GM18867 (cell line): Measurements from ENCODE around the gene AHCY.
"Not testable (repeated sequence)": the region's sequence is repeated elsewhere in the genome, so short reads cannot be mapped to it uniquely, and the experiment has no call there.

ENCODE experiments used
- ATAC-seq: cut with Tn5 transposase; IDR thresholded peaks from one replicate; pipeline ENCODE4 v1.9.1; 2021; ENCODE audit warnings: mild to moderate bottlenecking, moderate library complexity; ENCODE audit not compliant: unreplicated experiment

AHCY gene

GRCh38 chr20:34262488-34263288 is 40.5 kb downstream of the AHCY start:
- no peak for ATAC-seq

DNA sequence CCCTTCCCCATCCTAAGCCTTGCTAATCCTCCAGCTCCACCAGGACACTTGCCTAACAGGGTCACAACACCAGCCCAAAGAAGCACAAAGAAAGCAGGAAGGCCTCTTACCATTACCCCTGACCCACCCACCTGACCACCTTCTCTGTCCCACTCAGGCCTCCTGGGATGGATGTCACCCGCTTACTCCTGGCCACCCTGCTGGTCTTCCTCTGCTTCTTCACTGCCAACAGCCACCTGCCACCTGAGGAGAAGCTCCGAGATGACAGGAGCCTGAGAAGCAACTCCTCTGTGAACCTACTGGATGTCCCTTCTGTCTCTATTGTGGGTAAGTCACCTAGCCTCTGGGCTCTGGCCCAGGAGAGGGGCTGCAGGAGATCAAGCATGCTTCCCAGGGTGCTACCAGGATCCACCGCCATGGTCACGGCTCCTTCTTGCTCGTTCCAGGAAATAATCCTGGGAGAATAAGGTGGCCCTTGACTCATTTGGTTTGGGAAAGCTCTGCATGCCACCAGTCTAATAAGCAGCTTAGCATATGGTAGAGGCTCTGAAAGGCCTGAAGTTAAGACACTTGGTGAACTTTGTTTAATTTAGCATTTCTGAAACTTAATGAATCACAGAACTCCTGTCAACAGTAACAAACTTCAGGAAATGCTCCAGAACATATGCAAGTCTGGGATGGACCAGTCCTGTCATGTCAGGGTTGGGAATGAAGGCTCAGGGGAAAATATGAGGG is 42.8 kb downstream of the AHCY start:
- no peak for ATAC-seq

DNA sequence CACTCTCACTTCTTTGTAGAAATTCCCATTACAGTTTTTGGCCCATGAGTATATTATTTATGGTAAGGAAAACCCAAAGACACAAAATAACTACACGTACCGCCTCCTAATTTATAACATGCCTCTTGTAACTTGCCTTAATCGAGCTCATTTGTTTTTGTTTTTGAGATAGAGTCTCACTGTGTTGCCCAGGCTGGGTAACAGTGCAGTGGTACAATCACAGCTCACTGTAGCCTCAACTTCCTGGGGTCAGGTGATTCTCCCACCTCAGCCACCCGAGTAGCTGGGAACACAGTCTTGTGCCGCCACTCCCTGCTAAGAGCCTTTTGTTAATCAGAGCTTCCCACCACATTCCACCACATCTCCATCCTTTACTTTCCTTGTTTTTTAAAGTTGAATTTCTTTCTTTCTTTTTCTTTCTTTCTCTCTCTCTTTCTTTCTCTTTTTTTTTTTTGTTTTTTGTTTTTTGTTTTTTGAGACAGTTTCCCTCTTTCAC is 46.5 kb downstream of the AHCY start:
- ATAC-seq: no peak

DNA sequence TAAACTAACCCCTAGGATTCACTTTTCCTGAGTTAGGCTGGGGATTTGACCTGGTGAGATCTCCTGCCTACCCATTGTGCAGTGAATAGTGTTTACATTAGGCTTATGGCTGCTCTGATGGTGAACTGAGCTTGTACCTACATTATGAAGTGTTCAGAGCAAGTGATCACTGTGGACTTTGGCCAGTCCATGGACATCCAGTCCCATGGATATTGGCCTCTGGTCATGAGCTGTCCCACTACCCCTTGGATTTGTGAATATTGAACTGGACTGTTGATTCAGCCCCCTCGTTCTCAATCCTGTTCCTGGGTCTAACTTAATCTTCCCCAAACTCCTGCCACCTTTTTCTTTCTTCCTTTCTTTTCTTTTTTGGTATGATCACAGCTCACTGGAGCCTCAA is 48.2 kb downstream of the AHCY start:
- no peak for ATAC-seq

DNA sequence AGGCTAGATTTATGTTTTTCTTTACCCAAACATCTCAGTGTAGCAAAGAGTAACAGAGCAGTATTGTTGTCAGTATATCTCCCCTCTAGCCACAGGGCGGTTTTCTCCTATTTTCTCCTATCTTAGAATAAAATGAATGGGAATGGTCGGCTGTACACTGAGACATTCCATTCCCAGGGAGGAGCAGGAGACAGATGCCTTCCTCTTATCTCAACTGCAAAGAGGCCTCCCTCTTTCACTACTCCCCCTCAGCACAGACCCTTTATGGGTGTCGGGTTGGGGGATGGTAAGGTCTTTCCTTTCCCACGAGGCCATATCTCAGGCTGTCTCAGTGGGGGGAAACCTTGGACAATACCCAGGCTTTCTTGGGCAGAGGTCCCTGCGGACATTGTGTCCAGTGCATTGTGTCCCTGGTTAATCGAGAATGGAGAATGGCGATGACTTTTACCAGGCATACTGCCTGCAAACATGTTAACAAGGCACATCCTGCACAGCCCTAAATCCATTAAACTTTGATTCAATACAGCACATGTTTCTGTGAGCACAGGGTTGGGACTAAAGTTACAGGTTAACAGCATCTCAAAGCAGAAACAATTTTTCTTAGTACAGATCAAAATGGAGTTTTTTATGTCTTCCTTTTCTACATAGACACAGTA is 50.6 kb downstream of the AHCY start:
- not testable (repeated sequence) for ATAC-seq

DNA sequence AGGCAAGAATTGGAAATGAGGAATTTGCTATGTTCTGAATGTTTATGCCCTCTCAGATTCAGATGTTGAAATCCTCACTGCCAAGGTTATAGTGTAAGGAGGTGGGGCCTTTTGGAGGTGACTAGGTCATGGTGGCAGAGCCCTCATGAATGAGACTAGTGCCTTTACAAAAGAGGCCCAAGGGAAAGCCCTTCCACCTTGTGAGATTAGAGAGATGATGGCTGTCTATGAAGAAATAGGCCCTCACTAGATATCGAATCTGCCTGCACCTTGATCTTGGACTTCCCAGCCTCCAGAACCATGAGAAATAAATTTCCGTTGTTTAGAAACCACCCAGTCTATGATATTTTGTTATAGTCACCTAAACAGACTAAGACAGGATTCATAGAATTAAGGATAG is 51.5 kb downstream of the AHCY start:
- ATAC-seq: no peak

DNA sequence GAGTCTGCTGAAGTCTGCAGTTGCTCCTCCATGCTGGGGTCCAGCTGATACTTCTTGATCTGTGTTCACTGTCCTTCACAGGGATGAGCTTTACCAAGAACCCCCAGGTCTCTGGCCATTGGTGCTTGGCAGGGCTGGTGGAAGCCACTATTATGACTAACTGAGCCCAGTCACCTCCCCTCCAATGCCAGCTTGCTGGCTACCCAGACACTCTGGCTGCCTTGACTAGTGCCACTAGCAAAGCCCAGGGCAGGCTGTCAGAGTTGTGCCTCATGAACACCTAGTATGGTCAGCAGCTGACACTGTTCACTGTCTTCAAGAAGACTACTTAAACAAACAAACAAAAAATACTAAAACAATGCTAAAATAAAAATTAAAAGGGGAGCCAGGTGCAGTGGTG is 53.1 kb downstream of the AHCY start:
- ATAC-seq: no peak

DNA sequence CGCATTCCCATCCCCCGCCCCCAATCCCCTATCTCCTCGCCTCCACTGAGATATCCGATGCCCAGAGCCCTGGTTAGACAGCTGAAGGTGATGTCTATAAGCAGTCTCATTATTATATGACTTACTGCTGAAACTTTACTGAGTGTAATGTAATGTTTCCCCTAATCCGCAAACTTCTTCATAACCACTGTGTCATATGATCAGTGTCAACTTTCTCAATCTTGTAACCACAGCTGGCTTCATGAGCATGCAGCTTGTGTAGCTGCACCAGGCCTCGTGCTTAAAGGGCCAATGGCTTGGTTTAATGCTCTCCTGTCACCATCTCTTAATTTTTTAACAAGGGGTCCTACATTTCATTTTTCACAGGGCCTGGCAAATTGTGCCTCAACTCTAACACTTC is 53.9 kb downstream of the AHCY start:
- no peak for ATAC-seq

GRCh38 chr20:34246126-34246626 is 57.0 kb downstream of the AHCY start:
- ATAC-seq: no peak

DNA sequence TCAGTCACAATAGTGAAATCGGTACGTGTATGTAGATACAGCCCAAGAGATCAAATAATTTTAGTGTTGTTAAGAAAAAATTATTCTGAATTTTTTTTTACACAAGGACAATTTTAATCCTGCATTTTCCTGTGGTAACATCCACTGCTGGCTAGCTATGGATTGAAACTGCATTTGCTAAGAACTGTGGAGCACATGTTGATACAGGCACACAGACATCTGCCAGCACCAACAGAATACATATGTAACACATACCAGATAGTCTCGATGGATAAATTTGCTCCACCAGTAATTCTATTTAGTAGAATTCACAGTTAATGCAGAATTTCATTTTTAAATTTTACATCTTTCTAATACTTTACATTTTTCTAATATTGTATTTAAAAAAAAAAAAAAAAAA is 59.8 kb downstream of the AHCY start:
- ATAC-seq: no peak

GRCh38 chr20:34242879-34243278 is 60.3 kb downstream of the AHCY start:
- ATAC-seq: no peak

DNA sequence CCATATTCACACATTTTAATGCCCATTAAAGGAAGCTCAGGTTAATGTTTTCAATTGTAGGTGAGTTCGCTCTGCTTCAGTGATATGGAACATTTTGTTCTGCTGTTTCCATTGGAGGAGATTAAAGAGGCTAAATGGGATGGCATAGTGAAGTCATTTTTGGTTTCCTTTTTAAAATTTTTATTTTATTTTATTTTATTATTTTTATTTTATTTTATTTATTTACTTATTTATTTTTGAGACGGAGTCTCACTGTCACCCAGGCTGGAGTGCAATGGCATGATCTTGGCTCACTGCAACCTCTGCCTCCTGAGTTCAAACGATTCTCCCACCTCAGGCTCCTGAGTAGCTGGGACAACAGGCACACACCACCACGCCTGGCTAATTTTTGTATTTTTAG is 61.1 kb downstream of the AHCY start:
- ATAC-seq: not testable (repeated sequence)

DNA sequence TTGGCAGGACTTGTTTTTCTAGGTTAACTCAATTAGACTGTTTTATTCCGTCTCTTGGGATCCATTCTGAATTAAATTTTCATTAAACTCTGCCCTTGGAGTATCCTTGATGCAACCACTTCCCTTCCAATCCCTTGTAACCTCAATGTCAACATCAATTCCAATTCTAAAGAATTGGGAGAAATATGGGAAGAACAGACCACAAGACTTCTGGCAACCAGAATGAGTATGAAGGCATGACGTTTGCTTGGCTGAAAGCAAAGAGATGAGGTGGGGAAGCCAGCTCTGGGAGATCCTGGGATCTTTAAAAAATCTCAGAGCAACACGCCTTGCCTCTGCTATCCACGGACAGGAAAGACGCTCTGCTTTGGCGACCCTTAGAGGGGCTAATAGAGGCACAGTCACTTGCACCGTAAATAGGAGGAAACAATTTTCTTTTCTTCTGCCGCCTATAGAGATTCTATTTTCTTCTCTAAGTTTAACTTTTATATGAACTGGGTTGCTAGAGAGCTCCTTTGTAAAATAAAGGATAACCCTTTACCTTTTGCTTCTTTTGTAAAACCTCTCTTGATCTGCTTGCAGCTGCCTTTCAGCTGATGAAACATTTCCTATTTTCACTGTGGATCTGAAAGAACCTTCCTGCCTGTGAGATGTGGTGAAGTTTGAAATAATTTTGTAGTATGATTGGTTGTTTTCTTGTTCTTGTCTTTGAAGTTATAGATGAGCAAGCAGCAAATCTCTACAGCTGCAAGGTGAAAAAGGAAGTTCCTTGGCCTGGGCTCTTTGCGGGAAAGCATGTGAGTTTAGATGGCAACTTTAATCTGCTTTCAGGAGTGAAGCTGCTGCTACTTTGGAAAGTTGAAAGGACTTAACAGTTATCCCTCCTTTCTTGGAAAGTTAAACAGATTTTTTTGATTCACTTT is 62.2 kb downstream of the AHCY start, which contains the start of gene ASIP:
Gene ASIP, plus strand, starts transcription at position 731 of the 923 bp plus-strand sequence. CDS start 18,952 bp downstream, outside the sequence.
- no peak for ATAC-seq

DNA sequence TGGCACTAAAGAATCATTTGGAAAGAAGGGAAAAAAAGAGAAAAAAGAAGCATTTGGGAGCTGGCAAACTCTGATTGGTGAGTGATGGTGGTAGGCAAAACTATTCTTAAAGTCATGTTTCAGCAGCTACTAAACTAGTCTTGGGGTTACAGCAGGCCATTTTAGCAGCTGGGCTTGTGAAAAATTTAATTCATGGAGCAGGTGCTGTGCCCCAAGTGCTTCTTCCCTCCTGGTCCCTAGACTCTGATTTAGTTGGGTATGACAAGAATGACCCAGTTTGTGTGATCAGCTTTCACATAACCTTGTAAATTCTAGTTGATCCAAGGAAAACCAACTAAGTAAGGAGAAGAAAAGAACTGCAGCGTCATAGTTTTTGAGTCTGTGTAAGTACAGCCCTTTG is 63.0 kb downstream of the AHCY start:
- no peak for ATAC-seq

DNA sequence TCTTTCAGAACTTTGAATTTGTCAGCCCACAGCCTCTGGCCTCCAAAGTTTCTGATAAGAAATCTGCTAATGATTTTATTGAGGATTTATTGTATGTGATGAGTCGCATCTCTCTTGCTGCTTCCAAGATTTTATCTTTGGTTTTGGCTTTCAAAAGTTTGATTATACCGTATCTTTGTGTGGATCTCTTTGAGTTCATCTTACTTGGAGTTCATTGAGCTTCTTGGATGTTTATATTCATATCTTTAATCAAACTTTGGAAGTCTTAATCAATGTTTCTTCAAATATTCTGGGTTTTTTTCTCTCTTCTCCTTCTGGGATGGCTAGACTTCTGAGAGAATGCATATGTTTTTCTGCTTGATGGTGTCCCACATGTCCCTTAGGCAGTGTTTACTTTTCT is 65.2 kb downstream of the AHCY start:
- ATAC-seq: no peak

- ATAC-seq: no peak
Measured at GRCh38 chr20:34235875-34236274, 67.3 kb downstream of the AHCY start.

DNA sequence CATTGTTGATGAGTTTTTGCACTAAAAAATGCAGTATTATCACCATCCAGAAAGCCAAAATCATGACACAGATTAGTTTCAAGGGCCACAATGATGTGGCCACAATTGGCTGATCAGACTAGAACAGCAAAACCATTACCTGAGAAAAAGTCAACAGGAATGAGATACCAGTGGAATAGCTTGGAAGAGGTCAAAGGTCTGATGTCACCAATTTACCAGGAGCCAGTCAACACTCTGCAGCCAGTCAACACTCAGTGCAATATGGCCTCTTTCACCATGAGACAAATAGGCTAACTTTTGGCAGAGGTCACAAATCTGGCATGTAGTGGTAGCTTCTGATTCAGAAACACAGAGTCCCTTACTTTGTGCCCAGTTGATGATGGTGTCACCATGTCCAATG is 69.5 kb downstream of the AHCY start:
- ATAC-seq: no peak

DNA sequence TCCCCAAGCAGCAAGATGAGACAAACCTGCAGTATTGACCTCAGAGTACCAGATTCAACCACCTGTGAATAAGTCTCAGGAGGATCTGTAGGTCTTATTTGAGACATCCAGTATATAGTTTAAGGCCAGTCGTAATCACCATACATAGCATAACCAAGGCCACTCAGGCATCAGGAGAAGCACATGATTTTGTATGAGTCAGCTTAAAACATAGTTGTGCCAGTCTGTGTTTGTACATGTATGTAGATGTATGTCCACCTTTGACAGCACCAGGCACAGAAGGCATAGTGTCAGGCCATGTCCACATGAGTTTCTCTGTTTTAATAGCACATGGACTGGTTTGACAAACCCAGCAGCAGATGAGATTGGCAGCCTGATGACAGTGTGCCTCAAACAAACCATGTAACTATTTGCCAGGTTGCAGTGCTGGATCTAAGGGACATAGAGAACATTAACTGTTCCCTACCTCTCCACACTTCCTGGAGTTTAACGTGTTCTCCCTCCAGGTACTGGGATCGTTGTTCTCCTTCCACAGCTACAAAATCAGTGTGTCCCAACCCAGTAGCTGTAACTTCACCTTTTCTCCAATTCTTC is 70.6 kb downstream of the AHCY start:
- ATAC-seq: no peak

DNA sequence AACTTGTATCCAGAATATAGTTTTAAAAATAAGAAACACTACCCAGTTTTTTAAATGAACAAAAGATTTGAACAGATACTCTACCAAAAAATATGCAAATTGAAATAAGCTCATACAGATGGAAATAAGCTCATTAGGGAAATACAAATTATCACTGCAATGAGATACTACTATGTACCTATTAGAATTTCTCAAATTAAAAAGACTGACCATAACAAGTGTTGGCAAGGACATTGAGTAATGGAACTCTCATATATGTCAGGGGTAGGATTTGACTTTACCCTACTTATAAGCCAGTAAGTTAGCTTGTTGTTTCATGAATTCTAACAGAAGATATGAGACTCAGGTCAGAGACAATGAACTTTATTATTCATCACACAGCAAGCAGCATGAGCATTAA is 71.5 kb downstream of the AHCY start:
- no peak for ATAC-seq
